ENCODE data around the gene SVEP1.
A peak's percentile ranks its signal among the peaks of the same experiment; 100 is the strongest.
"Not testable (repeated sequence)": the region's sequence is repeated elsewhere in the genome, so short reads cannot be mapped to it uniquely, and the experiment has no call there.

SVEP1 gene

DNA sequence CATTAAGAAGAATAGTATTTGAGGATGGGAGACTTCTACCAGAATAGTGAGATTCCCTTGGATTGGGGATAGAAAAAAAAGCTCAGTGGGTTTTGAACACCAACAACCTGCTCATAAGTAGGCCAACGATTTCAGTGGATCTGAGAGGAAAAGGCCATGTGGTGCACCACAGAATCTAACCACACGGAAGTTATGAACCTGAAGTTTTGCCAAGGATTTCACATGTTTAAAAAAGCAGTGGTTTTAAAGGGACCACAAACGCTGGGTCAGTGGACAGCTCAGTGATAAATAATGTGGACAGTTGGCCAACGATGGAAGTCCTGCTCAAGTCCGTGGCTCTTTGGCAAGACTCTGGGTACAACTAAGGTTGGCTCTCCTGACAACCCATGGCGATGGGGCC lies 134.6 kb downstream of the SVEP1 start:
- DNase-seq (ENCODE audit: low spot score) = no peak

- no peak for DNase-seq (ENCODE audit: low spot score)
Observed at GRCh38 chr9:110443866-110444220, 135.7 kb downstream of the SVEP1 start.

- peak; percentile 62 for DNase-seq (ENCODE audit: low spot score)
Observed at GRCh38 chr9:110443146-110443865, 136.2 kb downstream of the SVEP1 start.

DNA sequence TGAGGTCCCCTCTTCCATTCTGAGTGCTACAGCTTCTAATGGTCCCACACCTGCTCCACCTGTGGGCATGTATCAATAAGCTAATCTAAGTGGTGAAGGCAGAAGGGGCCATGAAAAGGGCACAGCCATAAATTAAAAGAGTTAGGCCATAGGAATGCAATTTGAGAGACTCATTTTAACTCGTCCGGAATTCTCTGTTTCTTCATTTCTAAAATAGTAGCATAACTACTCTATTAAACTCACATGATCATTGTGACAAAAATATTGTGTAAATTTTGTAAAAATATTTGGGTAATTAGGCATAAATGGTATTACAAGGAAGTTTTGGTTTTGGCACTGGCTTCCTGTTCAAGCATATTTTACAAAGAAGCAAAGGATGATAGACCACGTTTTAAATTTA lies 138.7 kb downstream of the SVEP1 start:
- no peak for DNase-seq (ENCODE audit: low spot score)

- no peak for DNase-seq (ENCODE audit: low spot score)
Observed at GRCh38 chr9:110440172-110440571, 139.4 kb downstream of the SVEP1 start.

GRCh38 chr9:110432253-110432652 lies 147.3 kb downstream of the SVEP1 start:
- no peak for DNase-seq (ENCODE audit: low spot score)

- DNase-seq (ENCODE audit: low spot score) = no peak
Observed at GRCh38 chr9:110429453-110429852, 150.1 kb downstream of the SVEP1 start.

DNA sequence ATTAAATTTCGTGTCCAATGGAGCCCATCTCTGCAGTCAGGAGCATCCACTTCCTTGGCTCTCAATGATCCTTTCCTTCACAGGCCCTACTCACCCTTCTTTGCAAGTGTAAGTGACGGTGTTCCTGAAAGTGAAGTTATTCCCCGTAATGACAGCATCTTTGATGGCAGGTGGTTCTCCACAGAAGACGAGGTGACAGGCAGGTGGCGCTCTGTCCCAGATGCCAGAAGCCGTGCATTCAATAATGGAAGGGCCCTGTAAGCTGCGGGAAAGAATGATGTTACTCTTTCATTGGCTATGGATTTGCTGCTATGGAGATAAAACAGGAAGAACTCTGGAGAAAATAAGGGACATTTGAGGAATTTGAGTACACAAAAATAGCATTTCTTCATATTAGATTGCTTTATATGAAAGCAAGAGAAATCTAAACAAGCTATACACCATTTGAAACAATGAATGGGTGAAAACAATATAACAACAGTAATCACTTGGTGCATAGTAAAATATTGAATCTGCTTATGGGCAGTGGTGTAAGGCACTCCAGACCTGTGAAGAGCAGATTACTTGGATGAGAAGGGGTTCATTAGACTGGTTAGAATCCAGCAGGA lies 151.9 kb downstream of the SVEP1 start:
- DNase-seq (ENCODE audit: low spot score) = peak; percentile 71

GRCh38 chr9:110426052-110426709 lies 153.4 kb downstream of the SVEP1 start:
- no peak for DNase-seq (ENCODE audit: low spot score)

DNA sequence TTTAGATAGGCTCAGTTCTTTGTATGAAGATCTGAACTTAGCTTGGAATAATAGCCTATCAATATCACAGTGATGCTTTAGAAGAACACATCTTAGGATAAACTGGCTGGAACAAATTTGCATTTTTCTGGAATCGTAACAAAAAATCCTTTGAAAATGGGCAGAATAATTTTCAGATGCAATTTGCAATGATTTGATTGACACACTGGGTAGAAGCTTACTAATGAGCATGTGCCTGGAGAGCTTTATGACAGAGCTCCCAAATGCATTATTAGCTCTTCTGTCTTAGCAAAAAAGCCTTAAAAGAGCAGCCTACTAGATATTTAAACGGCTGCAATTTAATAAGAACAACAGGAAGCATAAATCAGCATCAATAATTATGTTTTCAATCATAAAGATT lies 165.1 kb downstream of the SVEP1 start:
- no peak for DNase-seq (ENCODE audit: low spot score)

- no peak for DNase-seq (ENCODE audit: low spot score)
Observed at GRCh38 chr9:110410961-110411360, 168.6 kb downstream of the SVEP1 start.

DNA sequence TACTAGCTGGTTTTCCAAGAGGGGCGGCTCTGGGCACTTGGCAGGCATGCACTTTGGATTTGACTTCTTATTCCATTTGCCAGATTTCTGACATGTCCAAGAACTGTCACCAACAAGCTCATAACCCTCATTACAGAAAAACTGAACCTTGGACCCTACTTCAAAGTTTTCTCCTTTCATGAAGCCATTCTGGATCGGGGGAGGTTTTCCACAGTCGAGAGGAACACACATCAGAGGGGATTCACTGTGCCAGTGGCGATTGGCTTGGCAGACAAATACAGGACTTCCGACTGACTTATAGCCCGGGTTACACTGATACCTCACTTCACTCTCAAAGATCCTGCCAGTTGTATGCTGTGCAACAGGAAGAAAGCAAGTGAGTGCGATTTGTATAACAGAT lies 170.9 kb downstream of the SVEP1 start:
- no peak for DNase-seq (ENCODE audit: low spot score)

- DNase-seq (ENCODE audit: low spot score) = no peak
Observed at GRCh38 chr9:110405858-110406443, 173.6 kb downstream of the SVEP1 start.

GRCh38 chr9:110404473-110404872 lies 175.1 kb downstream of the SVEP1 start:
- no peak for DNase-seq (ENCODE audit: low spot score)

DNA sequence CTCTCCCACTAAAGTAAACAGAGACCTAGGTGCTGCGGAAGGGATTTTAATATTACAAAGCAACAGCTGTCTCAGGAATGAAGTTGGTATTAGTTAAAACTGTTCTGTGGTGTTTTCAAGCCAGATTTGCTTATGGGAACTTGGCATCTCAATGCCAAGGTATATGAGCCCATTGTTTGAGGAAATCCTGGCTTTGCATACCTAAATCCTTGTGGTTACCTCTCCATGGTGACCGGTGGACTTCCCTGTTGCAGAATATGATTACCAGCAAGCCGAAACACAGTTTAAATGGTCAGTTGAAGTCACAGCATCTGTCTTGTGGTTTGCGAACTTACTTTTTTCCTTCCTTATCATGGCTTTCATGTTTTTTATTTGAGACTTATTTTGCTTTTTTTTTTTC lies 179.6 kb downstream of the SVEP1 start:
- no peak for DNase-seq (ENCODE audit: low spot score)

DNA sequence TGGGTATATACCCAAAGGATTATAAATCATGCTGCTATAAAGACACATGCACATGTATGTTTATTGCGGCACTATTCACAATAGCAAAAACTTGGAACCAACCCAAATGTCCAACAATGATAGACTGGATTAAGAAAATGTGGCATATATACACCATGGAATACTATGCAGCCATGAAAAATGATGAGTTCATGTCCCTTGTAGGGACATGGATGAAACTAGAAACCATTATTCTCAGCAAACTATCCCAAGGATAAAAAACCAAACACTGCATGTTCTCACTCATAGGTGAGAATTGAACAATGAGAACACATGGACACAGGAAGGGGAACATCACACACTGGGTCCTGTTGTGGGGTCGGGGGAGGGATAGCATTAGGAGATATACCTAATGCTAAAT lies 180.5 kb downstream of the SVEP1 start:
- not testable (repeated sequence) for DNase-seq (ENCODE audit: low spot score)

GRCh38 chr9:110391826-110392485 lies 187.6 kb downstream of the SVEP1 start:
- no peak for DNase-seq (ENCODE audit: low spot score)

DNA sequence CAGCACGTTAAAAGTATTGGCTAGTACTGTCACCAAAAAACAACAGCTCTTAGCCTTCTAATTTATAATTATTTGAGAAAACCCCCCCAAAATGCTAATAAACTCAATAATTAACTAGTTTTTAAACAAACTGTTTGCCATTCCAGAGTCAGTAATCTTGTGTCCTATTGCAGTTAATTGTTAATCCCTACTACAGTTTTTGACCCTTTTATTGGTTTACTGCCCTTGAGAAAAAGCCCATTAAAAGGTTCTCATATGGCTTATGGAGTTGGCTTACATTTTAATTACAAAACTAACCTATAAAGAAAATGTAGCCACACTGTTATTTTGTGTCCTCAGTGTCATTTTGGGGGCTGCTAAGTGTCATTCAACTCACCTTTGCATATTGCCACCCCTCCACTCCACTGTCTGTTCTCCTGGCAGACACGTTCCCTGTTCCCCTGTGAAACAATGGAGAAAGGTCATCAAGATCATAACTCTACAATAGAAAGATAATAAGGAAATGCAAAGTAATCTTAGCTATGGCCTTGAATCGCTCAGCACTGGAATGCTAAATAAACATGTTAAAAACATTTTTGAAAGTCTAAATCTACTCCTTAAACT lies 190.3 kb downstream of the SVEP1 start:
- DNase-seq (ENCODE audit: low spot score) = no peak

GRCh38 chr9:110383491-110383890 lies 196.1 kb downstream of the SVEP1 start:
- DNase-seq (ENCODE audit: low spot score) = no peak

- no peak for DNase-seq (ENCODE audit: low spot score)
Observed at GRCh38 chr9:110382731-110383130, 196.8 kb downstream of the SVEP1 start.

DNA sequence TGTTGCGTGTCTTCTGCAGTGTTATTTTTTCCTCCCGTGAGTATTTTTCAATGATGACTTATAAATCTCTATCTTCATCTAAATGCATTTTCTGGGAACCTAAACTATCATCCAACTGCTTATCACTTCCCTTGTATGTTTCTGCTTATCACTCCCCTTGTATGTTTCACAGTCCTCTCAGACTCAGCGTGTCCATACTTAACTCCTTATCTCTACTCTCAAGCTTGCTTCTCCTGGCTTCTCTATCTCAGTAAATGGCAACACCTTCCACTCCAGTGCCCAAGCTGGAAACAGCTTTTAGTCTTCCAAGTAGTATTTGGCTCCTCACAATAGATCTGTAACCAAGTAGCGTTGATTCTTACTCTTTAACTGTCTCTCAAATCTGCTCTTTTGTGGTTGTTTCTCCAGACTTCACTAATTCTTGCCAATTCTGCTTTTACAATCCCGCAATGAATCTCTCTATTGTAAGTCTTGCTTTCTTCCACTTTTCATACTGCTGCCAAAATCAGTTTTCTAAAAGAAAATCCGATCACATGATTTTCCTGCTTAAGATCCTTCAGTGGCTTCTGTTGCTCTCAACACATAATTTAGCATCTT lies 208.0 kb downstream of the SVEP1 start:
- DNase-seq (ENCODE audit: low spot score) = no peak

DNA sequence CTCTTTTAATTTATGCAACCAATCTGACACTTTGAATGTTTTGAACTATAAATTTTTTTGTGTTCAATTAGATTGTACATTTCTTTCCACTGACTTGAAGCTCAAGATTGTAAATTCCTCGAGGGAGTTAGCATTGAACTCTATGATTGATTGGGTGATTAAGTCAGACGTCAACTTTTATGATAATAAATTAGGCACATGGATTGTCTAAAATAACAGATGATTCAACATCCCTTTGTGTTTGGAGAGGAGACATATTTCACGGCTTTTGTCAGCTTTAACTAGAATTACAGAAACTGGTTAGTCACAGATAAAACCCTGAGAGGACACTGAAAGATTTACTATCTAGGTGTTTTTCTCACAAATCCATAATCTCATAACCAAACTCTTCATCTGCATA lies 209.2 kb downstream of the SVEP1 start:
- no peak for DNase-seq (ENCODE audit: low spot score)
